ENCODE data around the gene ARL11. TPM values are rescaled to one million over a fixed set of nuclear protein-coding genes. Genes with fewer than 3 reads are reported as not detected.
A peak's percentile ranks its signal among the peaks of the same experiment; 100 is the strongest.

ARL11 gene
- total and polyA plus RNA-seq, 2 experiments from 2014 or later = not detected

DNA sequence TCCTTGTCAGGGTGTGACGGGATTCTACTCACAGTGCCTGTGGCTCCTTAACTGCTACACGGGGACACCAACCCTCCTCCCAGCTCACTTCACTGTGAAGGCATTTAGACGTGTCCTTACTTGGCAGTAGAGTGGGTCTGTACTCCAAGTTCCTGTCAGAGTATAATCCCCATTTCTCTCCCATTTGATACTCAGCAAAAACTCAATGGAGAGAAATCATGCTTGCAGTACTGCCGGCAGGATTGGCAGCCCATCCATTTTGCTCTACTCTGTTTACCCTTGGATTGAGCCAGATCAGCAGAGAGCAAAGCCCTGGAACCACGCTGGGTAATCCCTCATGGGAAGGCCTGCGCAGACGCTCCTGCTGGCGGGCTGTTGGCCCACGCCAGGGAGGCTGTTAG, 28.9 kb downstream of the ARL11 start:
- 92% methylated on average over 9 of the region's 9 CpGs for WGBS, 2 experiments (ENCODE audit: low coverage in 1 of 2, low lambda C conversion rate in 2 of 2, missing lambda C conversion rate in 2 of 2)

DNA sequence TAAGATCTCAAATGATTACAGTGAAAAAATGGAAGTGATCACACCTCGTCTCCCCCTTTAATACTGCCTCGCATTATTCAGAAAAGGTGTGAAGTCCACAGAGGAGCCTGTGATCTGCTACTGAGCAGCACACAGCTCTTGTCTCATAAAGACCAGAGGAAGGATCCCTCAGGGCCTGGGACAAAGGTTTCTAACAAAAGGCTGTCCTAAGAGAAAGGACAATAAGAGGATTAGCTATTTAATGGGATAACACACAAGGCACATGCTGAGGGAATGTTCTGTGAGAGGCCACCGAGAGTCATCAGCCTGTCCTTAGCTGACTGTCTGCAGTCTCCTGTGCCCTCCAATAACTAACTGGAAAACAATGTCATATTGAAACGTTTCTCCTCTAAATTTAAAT, 36.3 kb downstream of the ARL11 start:
- no peak overlapping the region for H3K9ac ChIP-seq
- no peaks in the 10 kb centered on the region for H3K9me3 ChIP-seq (ENCODE audit: low read depth)
- H3K27me3 ChIP-seq (replicated peaks; ENCODE audit: insufficient read depth) = no peaks in the 10 kb centered on the region
- 88% methylated on average over 4 of the region's 4 CpGs for WGBS, 2 experiments (ENCODE audit: low coverage in 1 of 2, low lambda C conversion rate in 2 of 2, missing lambda C conversion rate in 2 of 2)
- H3K79me2 ChIP-seq (ENCODE audit: insufficient read depth) = 0 out of 2 replicates have a peak, but pooled peaks cover 5% of the 10 kb centered on the region
- H3K4me2 ChIP-seq (ENCODE audit: unreplicated experiment) = no peak overlapping the region
- no peaks in the 10 kb centered on the region; the same call in 1 of the 2 replicates for H3K36me3 ChIP-seq (ENCODE audit: low read depth)
- no peak for DNase-seq
- TF ChIP-seq EZH2phosphoT487 (IDR thresholded peaks at IDR 0.05; ENCODE audit: insufficient read depth, low read depth) (no peak), EZH2 (IDR thresholded peaks at IDR 0.05; ENCODE audit: insufficient read depth, poor library complexity, severe bottlenecking) (no peak)
- no peak overlapping the region for H3K27ac ChIP-seq
- in situ Hi-C loops (cut with MboI) = loop anchor here (25.0 kb wide), 1 partner anchor 1398 kb away; no protein-coding TSS in a partner anchor
- H3K9me2 ChIP-seq (ENCODE audit: insufficient read depth) = no peaks in the 10 kb centered on the region
- H3F3A ChIP-seq (ENCODE audit: insufficient read depth) = no peaks in the 10 kb centered on the region
- H2AFZ ChIP-seq = no peak overlapping the region
- H4K20me1 ChIP-seq (ENCODE audit: insufficient read depth) = no peaks in the 10 kb centered on the region
- no peak overlapping the region for H3K4me3 ChIP-seq
- H3K4me1 ChIP-seq (ENCODE audit: insufficient read depth) = peaks cover 7% of the 10 kb centered on the region; the same call in 1 of the 2 replicates

More for the DNA sequence above, 28.9 kb downstream of the ARL11 start:
- no peaks in the 10 kb centered on the region for H3K9me2 ChIP-seq (ENCODE audit: insufficient read depth)
- H3K4me2 ChIP-seq (ENCODE audit: unreplicated experiment) = no peak overlapping the region
- no peak overlapping the region for H3K9ac ChIP-seq
- no peak for TF ChIP-seq EZH2phosphoT487 (IDR thresholded peaks at IDR 0.05; ENCODE audit: insufficient read depth, low read depth)
- no peak for TF ChIP-seq EZH2 (IDR thresholded peaks at IDR 0.05; ENCODE audit: insufficient read depth, poor library complexity, severe bottlenecking)
- no peaks in the 10 kb centered on the region for H3K79me2 ChIP-seq (ENCODE audit: insufficient read depth)
- H2AFZ ChIP-seq = no peak overlapping the region
- no peaks in the 10 kb centered on the region for H4K20me1 ChIP-seq (ENCODE audit: insufficient read depth)
- in situ Hi-C loops (cut with MboI) = loop anchor here (25.0 kb wide), 1 partner anchor 1405 kb away; no protein-coding TSS in a partner anchor
- H3K36me3 ChIP-seq (ENCODE audit: low read depth) = no peaks in the 10 kb centered on the region
- peaks cover 5% of the 10 kb centered on the region for H3K4me1 ChIP-seq (ENCODE audit: insufficient read depth)
- DNase-seq = no peak
- H3K9me3 ChIP-seq (ENCODE audit: low read depth) = no peaks in the 10 kb centered on the region
- H3F3A ChIP-seq (ENCODE audit: insufficient read depth) = peaks cover 12% of the 10 kb centered on the region
- no peak overlapping the region for H3K4me3 ChIP-seq
- no peaks in the 10 kb centered on the region for H3K27me3 ChIP-seq (replicated peaks; ENCODE audit: insufficient read depth)
- no peak overlapping the region for H3K27ac ChIP-seq

DNA sequence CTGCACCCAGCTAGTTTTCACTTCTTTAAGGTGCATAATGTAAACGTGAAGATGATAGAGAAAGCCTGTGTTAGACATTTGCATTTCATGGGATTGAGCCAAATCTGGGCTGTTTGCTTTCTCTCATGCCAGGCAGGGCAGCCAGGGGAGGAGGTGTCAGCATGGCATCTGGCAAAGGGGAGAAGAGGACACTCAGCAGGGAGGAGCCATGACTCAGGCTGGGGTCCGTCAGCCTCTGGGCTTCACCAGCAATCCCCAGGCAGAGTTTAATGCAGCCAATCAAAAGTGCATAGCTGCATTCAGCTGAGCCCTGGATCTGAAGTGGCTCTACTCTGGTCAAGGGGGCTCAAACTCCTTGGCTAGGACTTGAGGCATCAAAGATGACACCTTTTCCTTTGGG, 39.5 kb downstream of the ARL11 start:
- Histone ChIP-seq H3K9ac (no peak overlapping the region), H3K9me3 (ENCODE audit: low read depth) (no peaks in the 10 kb centered on the region), H3K36me3 (ENCODE audit: low read depth) (no peaks in the 10 kb centered on the region; the same call in 1 of the 2 replicates), H3K9me2 (ENCODE audit: insufficient read depth) (no peaks in the 10 kb centered on the region), H3K4me2 (ENCODE audit: unreplicated experiment) (no peak overlapping the region), H3K27me3 (replicated peaks; ENCODE audit: insufficient read depth) (no peaks in the 10 kb centered on the region), H3F3A (ENCODE audit: insufficient read depth) (no peaks in the 10 kb centered on the region), H2AFZ (no peak overlapping the region), H3K79me2 (ENCODE audit: insufficient read depth) (peaks cover 11% of the 10 kb centered on the region; the same call in 1 of the 2 replicates), H3K27ac (no peak overlapping the region), H4K20me1 (ENCODE audit: insufficient read depth) (no peaks in the 10 kb centered on the region; the same call in none of the 2 replicates), H3K4me1 (ENCODE audit: insufficient read depth) (peaks cover 7% of the 10 kb centered on the region; the same call in 1 of the 2 replicates), H3K4me3 (no peak overlapping the region)
- DNase-seq = peak; percentile 72
- in situ Hi-C loops (cut with MboI) = loop anchor here (25.0 kb wide), 1 partner anchor 1395 kb away; no protein-coding TSS in a partner anchor
- WGBS, 2 experiments (ENCODE audit: low coverage in 1 of 2, low lambda C conversion rate in 2 of 2, missing lambda C conversion rate in 2 of 2) = 45 to 50% methylated on average over 2 of the region's 2 CpGs
- TF ChIP-seq EZH2 (IDR thresholded peaks at IDR 0.05; ENCODE audit: insufficient read depth, poor library complexity, severe bottlenecking) (no peak), EZH2phosphoT487 (IDR thresholded peaks at IDR 0.05; ENCODE audit: insufficient read depth, low read depth) (no peak)

DNA sequence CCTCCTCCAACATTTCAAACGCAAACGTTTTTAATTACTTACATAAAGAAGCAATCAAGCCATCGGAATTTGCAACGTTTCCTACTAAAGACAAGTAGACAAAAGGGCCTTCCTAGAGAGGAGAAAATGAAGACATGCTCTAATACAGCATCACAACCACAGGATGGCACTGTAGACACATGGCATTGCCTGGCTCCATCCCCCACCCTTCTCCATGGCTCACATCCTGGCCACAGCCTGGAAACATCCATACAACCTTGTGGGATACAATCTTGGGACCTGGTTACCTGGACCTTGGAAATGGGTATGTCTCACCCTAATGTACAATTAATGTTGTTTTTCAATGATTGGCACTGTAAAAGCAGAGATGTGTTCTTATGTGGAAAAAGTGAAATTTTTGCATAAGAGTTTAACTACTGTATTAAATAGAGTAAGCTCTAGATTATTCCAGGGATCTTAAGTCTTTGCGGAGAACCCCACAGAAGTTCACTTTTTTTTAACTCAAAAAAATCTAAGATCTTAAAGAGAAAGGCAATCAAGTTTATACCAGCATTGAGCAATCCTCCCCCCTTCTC, 41.5 kb downstream of the ARL11 start:
- peaks cover 7% of the 10 kb centered on the region; the same call in 1 of the 2 replicates for H3K4me1 ChIP-seq (ENCODE audit: insufficient read depth)
- no peak overlapping the region for H3K9ac ChIP-seq
- in situ Hi-C loops (cut with MboI) = loop anchor here (10.0 to 25.0 kb wide), 2 partner anchors 175 to 1392 kb away; no protein-coding TSS in a partner anchor
- H3K27ac ChIP-seq = no peak overlapping the region
- H3K79me2 ChIP-seq (ENCODE audit: insufficient read depth) = peaks cover 11% of the 10 kb centered on the region; the same call in 1 of the 2 replicates
- 41 to 43% methylated on average over 5 of the region's 5 CpGs for WGBS, 2 experiments (ENCODE audit: low coverage in 1 of 2, low lambda C conversion rate in 2 of 2, missing lambda C conversion rate in 2 of 2)
- H4K20me1 ChIP-seq (ENCODE audit: insufficient read depth) = no peaks in the 10 kb centered on the region; the same call in none of the 2 replicates
- no peaks in the 10 kb centered on the region for H3K9me2 ChIP-seq (ENCODE audit: insufficient read depth)
- H3K36me3 ChIP-seq (ENCODE audit: low read depth) = no peaks in the 10 kb centered on the region
- H3K27me3 ChIP-seq (replicated peaks; ENCODE audit: insufficient read depth) = no peaks in the 10 kb centered on the region
- H3K4me3 ChIP-seq = no peak overlapping the region
- DNase-seq = peak; percentile 81
- no peak overlapping the region for H3K4me2 ChIP-seq (ENCODE audit: unreplicated experiment)
- H2AFZ ChIP-seq = no peak overlapping the region
- H3K9me3 ChIP-seq (ENCODE audit: low read depth) = no peaks in the 10 kb centered on the region
- no peaks in the 10 kb centered on the region for H3F3A ChIP-seq (ENCODE audit: insufficient read depth)
- TF ChIP-seq EZH2phosphoT487 (IDR thresholded peaks at IDR 0.05; ENCODE audit: insufficient read depth, low read depth) = no peak
- no peak for TF ChIP-seq EZH2 (IDR thresholded peaks at IDR 0.05; ENCODE audit: insufficient read depth, poor library complexity, severe bottlenecking)

All from GM23248 (cell line).